NCI-H226 (cell line): ENCODE results near the gene TPSG1.
"Not testable (repeated sequence)": the region's sequence is repeated elsewhere in the genome, so short reads cannot be mapped to it uniquely, and the experiment has no call there.

ENCODE experiments used
- DNase-seq: peaks from one replicate; pipeline ENCODE4 v3.0.0-alpha.2; 2015

TPSG1 gene

DNA sequence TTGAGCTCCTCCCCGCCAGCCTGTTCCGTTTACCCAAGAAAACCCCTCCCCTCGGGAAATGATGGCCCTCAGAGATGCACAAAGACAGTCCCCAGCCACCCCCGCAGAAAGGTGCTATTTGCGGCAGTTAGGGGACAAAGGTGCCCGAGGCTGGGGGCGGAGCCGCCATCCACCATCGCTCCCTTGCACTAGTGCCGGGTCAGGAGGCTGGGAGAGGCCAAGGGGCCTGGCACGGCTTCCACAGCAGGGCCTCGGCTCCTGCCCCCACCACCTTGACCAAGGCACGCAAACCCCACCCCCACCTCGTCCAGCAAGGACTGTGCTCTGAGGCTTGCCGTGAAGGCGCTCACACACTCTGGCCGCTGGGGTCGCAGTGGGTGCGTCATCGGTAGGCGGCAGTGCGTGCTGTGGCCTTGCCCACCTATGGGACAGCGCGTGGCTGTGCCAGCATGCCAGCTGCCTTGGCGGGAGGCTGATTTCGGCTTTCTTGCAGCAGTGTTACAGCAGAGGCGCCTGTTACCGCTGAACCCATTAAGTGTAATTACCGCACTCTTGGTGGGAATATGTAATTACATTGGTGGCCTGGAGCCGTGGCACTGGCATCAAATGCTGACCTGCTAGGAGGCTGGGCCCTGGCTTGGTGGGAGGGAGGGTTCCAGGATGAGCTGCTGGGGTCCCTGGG is 31.8 kb downstream of the TPSG1 start:
- DNase-seq = no peak

DNA sequence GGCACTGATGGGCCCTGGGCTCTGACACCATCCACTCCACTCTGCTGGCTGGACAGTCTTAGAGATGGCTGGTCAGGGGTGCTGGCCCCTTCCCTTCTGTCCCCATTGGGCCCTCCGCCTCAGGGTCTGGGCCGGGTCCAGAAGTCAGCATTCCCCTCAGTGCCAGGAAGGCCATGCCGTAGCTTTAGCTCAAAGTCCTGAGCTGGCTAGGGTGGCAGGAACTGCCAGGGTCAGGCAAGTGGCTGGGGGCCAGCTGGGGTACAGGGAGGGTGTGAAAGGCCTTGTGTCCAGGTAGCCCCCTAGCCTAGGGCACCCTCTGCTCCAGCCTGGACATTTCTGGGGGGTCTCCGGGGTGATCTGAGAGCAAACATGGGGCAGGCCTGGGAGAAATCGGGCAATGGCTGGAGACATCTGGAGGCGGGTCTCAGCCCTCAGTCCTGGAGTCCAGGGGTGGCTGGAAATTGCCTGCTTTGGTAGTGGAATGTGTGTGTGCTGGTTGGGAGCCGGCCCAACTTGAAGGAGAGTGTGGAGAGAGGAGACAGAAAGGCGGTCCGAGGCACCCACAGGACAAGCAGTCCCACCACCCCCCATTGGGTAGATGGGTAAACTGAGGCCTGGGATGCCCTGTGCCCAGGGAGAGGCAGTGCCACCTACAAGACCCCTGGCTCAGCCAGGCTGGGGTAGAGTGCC is 32.5 kb downstream of the TPSG1 start:
- no peak for DNase-seq

DNA sequence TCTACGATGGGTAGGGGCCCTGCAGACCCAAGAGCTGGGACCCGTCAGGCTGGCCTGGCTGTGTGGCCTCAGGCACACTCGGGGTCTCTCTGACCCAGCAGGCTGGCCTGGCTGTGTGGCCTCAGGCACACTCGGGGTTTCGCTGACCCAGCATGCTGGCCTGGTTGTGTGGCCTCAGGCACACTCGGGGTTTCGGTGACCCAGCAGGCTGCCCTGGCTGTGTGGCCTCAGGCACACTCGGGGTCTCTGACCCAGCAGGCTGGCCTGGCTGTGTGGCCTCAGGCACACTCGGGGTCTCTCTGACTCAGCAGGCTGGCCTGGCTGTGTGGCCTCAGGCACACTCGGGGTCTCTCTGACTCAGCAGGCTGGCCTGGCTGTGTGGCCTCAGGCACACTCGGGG is 34.3 kb downstream of the TPSG1 start:
- DNase-seq = not testable (repeated sequence)

DNA sequence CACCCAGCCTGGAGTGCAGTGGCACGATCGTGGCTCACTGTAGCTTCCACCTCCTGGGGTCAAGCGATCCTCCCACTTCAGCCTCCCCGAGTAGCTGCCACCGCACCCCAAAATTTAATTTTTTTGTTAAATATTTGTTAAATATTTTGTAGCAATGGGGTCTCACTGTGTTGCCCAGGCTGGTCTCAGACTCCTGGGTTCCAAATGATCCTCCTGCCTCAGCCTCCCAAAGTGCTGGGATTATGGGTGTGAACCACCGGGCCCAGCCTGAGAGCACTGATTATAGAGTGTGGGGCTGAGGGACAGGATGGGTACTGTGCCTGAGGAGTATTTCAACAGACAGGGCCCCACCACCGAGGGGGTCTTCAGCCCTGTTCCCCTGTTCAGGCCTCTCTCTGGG is 35.6 kb downstream of the TPSG1 start:
- DNase-seq = no peak

DNA sequence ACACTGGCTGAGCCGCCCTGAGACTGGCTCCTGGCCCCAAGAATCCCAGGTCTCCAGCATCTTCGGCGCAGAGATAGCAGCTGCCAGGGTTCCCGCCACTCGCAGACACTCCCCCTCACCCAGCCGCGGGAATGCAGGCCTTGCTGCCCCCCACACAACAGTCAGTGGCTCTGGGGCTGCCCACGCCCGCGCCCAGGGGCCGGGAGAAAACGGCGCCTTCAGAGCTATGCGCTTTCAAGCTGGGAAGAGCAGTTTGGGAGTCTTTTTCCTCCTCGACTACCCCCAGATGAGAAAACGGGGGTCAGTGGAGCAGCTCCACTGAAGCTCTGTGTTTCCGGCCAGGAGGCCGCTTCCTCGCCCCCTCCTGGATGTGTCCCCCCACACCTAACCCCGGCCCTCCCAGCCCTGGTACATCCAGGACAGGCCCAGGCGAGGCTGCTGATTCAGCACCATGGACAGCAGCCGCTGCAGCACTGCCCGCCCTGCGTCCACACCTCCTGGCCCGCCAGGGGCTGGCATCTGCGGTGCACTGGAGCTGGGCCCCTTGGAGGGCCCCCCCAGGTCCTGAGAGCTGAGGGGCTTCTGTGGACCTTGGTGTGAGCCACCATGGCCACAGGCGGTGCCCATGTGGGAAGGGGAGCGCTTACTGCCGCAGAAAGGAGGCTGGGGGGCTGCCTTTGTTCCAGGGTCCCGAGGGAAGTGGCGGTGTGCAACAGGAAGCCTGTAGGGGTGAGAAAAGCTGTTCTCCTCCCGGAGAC is 36.5 kb downstream of the TPSG1 start:
- DNase-seq = peak; percentile 53

DNA sequence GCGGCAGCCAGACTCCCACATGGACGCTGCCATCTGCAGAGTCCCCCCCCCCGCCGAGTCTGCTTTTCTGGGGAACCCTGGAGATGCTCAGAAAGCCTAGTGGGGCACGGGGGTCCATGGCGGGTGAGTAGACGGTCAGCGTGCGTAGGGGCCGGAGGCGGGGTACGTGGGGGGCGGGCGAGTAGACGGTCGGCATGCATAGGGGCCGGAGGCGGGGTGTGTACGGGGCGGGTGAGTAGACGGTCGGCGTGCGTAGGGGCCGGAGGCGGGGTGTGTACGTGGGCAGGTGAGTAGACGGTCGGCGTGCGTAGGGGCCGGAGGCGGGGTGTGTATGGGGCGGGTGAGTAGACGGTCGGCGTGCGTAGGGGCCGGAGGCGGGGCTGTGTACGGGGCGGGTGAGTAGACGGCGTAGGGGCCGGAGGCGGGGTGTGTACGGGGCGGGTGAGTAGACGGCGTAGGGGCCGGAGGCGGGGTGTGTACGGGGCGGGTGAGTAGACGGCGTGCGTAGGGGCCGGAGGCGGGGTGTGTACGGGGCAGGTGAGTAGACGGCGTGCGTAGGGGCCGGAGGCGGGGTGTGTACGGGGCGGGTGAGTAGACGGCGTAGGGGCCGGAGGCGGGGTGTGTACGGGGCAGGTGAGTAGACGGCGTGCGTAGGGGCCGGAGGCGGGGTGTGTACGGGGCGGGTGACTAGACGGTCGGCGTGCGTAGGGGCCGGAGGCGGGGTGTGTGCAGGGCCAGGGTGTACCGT is 39.4 kb downstream of the TPSG1 start:
- not testable (repeated sequence) for DNase-seq

DNA sequence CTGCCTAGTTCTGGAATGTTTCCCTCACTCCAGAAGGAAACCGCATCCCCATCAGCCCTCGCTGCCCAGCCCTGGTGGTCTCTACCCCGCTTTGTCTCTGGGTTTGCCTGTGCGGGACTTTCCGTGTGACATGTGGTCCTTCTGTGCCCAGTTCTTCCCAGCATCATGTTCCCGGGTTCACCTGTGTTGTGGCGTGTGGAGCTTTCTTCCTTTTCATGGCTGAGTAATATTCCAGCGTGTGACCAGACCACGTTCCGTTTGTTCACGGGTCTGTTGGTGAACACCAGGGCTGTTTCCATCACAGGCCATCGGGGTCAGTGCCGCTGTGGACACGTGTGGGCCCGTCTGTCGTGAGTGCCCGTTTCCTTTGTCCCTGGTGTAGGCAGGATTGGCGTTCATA is 40.1 kb downstream of the TPSG1 start:
- DNase-seq = no peak

DNA sequence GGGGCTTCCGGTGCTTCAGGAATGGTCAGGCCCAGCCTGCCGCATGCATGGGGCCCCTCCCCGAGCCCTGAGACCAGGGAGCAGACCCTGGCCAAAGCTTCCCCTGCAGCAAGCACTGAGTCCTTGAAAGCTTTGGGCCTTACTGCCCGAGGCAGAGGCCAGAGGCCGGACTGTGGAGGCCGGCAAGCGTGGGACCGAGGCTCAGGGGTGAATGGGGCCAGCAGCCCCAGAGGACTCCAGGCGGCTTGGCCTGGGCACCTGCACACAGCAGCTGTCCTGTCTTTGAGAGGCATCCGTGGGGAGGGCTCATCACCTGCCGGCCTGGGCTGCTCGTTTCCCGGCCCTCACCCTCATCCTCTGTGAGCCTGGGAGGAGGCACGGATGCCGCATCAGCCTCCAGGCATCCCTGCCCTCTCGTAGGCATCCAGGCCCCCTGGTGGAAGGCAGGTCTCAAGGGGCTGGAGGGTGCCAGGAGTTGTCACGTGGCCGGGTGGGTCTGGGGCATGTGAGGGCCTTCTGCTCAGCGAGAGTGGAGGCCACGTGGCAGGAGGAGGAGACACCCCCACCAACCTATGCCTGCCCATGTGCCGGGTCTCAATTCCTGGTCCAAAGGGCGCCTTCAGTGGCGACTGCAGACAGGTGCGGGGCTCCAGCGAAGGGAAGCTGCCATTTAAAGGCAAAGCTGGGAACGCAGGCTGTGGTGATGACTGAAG is 40.8 kb downstream of the TPSG1 start:
- DNase-seq = no peak

DNA sequence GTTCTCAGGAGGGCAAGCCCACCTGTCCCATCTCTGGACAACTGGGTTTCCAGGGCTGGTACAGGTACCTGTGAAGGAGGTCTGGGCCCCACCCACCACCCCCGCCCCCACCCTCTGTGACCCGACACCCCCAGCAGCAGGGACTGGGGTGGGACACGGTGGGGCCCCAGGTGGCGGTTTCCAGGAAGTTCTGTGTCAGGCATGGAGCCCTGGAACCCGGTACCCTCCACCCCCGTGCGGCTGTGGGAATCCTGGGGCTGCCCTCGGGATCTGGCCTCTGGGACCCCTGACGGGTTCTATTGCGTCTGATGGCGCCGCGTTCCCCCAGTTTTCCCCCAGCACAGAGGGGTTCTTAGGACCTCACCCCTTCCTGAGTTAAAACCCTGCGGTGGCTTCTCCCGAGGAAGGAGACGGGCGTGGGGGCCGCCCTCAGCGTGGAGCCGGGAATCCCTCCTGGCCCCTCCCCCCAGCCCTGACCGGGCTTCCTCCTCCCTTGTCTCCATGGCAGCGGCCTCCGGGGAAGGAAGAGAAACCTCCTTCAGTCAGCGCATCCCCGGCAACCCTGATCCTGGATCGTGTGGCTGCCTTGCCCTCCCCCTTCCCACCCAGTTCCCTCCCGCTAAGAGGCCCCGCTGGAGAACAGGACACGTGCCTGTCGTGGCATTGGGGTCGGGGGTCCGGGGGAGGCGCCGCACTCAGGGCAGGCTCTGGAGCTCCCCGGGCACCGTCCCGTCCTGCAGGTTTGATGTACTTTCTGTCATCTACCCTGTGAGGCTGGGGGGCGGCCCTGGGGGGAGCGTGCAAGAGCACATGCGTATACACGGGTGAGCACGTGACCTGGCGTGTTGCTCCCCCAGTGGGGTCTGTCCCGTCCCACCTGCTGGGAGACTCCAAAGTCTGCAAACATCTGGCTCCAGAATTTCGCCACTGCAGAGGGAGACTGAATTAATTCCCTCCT is 41.8 kb downstream of the TPSG1 start:
- peak; percentile 92 for DNase-seq

DNA sequence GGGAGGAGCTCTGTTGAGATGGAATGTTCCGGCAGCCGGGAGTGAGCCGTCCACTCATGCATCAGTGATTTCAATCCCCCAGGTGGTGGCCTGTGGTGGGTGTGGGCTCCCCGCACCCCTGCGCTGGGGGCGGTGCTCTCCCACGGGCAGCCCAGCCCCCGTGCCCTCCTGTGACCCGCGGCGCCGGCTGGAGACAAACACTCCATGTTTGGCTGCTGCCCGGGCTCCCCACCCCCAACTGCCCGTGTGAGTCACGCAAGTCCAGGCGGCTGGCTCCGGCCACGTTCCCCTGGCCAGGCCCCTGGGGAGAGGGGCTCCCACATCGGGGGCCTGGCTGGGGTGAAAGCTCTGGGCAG is 42.8 kb downstream of the TPSG1 start:
- peak; percentile 95 for DNase-seq

DNA sequence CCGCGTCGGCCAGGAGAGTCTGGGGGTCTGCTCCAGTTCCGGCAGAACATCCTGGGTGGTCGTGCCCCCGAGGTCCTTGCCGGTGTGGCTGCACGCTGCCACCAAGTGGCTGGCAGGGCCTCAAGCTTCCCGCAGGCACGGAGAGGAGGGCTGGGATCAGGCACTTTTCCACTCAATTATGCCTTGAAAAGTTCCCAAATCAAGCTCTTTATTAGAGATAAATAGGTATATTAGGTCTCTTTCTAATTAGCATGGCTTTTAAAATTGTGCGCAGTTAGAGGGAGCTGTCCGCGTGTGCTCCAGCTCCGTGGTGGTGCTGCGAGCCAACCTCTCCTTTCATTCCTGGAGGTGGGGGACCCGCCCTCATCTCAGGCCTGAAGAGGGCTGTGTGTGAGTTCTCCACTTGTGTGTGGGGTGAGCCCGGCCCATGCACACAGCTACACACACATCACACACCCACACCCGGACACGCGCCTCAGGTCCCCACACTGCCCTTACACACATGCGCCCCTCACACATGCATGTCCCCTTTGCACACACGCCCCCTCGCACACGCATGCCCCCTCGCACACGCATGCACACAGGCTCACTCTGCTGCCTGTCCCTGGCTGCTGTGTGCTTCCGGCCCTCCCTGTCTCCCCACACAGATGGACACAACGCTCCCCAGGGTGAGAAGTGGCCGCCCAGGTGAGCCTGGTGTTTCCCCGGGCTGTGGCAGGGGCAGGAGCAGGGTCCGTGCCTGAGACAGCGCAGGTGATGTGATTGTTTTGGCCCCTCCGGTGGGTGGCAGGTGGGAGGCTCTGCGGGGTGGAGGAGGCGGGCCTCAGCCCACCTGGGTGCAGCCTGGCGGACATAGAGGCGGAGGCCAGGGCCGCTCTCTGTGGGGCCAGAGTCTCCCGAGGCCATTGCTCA is 43.4 kb downstream of the TPSG1 start:
- DNase-seq = no peak

DNA sequence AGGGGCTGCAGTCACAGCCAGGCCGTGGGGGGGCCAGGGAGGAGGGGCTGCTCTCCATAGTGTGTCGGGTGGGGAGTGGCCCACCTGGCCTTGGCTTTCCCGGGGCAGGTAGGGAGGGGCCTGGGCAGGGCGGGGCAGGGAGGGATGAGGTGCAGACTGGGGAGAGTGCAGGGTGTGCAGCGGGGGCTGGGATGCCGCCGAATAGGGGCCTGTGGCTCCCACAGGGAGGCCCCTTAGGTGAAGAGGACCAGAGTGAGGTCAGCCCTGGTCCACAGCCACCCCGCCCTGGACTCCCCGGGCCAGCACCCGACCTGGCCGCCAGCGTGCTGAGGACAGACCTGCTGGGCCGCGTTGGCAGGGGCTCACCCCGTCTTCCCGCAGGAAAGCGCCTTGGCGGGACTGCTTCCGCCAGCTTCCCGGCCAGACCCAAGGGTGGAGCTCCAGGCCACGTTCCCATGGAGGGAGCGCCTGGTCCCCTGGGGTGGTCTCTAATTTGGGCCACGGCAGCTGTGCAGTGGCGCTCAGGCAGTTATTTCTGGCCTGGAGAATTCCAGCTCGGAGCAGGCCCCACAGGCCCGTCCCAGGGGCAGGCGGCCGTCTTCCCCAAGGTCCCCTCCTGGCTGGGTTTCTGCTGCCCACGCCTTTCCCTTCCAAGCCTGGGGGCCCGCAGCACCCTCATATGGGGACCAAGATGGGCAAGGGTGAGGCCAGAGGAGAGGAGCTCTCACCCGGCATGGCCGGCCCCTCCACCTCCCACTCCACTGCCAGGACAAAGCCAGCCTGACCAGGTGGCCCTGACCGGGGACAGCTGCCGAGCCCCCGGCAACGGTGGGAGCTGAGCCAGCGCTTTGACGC is 44.3 kb downstream of the TPSG1 start:
- DNase-seq = no peak

DNA sequence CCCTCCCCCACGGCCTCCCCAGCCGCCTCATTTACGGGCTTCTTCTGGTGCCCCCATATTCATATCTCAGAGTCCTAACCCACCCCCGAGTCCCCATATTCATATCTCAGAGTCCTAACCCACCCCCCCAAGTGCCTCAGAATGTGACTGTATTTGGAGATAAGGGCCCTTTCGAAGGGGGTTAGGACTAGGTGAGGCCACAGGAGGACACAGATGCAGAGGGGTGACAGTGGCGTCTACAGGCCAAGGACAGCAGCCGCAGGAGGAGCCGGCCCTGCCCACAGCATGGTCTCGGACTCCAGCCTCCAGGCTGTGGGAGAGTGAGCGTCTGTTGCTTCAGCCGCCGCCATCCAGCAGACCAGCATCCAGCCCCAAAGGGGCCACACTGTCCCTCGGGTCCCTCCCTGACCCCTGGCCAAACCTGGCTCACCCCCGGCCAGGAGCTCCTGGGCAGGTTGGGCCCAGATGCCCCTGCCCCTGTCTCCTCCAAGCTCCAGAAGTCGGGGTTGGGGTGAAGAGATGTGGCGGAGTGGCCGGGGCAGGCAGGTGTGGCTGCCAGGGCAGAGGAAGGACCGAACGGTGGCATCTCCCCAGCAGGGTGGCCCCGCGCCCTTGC is 46.7 kb downstream of the TPSG1 start:
- DNase-seq = no peak

DNA sequence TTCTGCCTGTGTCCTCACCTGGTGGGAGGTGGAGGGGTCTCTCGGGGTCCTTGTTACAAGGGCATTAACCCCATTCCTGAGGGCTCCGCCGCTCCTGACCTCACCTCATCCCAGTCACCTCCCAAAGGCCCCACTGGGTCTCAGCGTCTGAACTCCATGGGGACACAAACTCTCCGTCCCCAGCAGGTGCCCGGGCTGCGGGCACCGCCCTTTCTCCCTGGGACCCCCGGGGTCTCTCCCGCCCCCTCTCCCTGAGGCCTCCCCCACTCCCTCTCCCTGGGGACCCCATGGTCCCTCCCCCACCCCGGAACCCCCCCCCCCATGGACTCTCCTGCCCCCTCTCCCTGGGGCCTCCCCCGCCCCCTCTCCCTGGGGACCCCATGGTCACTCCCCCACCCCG is 47.3 kb downstream of the TPSG1 start:
- DNase-seq = no peak

DNA sequence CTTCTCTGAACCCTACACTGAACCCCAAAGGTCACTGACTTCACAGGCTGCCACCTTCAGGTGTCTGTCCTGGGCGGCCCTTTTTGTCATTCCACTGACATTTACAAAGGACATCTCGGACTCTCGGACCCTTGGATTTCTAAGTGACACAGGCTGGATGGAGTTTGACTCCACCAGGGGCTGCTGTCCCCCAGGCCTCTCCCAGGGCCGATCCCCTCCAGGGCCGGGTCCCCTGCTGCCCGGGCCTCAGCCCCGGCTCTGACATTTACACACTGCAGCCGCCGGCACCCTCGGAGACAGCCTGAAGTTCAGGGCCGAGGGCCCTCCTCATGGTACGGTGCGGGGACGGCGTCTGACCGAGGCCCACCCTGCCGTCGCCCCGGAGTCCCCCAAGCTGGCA is 48.0 kb downstream of the TPSG1 start:
- no peak for DNase-seq

DNA sequence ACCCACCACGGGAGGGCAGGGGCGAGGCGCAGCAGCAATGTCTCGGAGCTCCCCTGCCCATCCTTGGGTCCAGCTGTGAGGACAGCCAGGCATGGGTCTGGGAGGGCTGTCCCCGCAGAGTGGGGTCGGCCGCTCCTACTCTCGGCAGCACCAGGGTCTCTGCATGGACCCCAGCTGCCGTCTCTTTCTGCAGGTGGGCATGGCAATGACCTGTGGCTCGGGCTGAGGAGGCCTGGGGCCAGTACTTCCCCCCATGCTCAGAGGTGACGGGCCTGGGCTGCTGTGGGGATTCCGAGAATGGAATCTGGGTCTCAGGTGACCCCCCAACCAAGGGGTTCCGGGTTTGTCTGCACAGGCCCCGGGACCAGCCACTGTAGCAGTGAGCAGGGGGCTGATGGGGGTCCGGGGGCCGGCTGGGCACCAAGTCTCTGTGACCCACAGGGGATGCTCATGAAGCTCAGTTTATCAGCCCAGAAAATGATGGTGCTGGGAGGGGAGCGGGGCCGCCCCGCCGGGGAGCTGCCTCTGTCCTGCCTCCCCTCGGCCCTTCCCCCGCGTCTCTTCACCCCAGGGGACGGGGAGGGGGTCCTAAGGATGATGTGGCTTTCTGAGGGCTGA is 48.7 kb downstream of the TPSG1 start:
- no peak for DNase-seq

DNA sequence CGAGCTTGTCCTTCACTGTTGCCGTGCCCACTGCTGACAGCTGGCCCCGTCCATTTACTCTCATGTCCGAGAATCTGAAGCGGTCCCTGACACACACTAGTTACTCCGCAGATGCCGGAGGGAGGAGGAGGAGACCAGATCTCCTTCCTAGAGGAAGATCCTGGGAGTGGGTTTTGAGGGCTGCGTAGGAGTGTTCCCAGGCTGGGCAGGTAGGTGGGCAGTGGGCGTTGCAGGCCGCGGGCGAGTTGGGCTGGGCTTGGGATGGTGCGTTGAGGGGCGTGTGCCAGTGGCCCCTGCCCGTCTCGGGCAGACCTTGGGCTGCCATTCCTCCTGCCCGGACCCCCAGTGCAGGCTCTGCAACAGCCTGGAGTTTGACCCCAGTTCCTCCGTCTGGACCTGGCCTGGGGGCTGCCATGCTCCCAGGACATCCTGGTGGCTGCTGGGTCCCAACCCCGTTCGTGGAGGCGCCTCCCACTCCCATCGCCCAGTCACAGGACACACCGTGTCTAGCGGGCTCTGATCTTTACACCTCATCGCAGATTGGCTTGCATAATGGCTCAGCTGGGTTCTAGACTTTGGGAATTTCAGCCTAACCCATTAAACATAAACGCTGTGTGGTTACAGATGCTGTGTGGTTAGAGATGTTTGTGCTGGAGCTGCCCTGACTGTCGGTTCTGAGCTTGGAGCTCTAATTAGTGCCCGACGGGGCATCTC is 49.3 kb downstream of the TPSG1 start:
- DNase-seq = no peak
